Tongue (tissue), 3 donors: ENCODE results near the gene WARS2. TPM values are rescaled to one million over a fixed set of nuclear protein-coding genes. Genes with fewer than 3 reads are reported as not detected.

Experiments used
- DNase-seq: peaks from one replicate; pipeline ENCODE4 v3.0.0-alpha.2; 2015
- small RNA-seq: library from RNA; depleted of rRNA; stranded (forward); fragments of <200 nt; gene quantifications from one replicate; pipeline ENCODE3, GENCODE V24; 2014; ENCODE audit warnings: low replicate concordance
- total RNA-seq: library from RNA; depleted of rRNA; stranded (reverse); fragments of >200 nt; gene quantifications from one replicate; pipeline ENCODE4 v1.2.3, GENCODE V29; 2014

WARS2 gene
- total RNA-seq, 1 donor from 2014 or later, result 28.0 TPM

GRCh38 chr1:118983558-118984041 lies 156.9 kb downstream of the WARS2 start:
- no peak for DNase-seq

GRCh38 chr1:118982821-118983557 lies 157.5 kb downstream of the WARS2 start:
- DNase-seq, result no peak

GRCh38 chr1:118982266-118982665 lies 158.2 kb downstream of the WARS2 start:
- no peak for DNase-seq

- DNase-seq, result no peak
Measured at GRCh38 chr1:118981436-118981835, 159.0 kb downstream of the WARS2 start.

Small RNAs within 50 kb of the gene (small RNA-seq; reads per million reads assigned to genes)
- not detected for gene AL139420.2

Other genes starting within 250 kb of the WARS2 start
- 88.8 TPM for gene TBX15, start 152.3 kb downstream of the WARS2 start, total RNA-seq
- gene HAO2, start 228.1 kb upstream of the WARS2 start, total RNA-seq, result 0.21 TPM